Measurements from ENCODE around the gene SCFD2.

DNA sequence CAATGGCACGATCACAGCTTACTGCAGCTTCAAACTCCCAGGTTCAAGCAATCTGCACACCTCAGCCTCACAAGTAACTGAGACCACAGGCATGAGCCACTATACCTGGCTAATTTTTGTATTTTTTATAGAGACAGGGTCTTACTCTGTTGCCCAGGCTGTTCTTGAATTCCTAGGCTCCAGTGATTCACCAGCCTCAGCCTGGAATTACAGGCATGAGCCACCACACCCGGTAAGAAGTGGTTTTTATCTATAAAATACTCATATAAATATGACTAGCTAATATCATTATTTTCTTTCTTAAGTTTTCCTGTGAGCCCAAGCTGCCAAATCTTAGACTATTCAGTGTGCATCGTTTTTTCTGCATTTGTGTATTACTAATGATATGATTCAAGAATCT is 4.4 kb downstream of the SCFD2 start:
- TF ChIP-seq GATA2 (IDR thresholded peaks at IDR 0.05; ENCODE audit: low read depth, low read length): no peak
- TF ChIP-seq GATA3 (IDR thresholded peaks at IDR 0.05; ENCODE audit: low read depth, low read length): no peak

Measured in SH-SY5Y (cell line).